ENCODE measurements around the gene MEGF8. TPM values are rescaled to one million over a fixed set of nuclear protein-coding genes. Genes with fewer than 3 reads are reported as not detected.

Gene MEGF8
- total and polyA plus RNA-seq, 10 of the 15 experiments (the other 5 are each of a cell fraction or from before 2014, with no cell fraction given), result 0.43 to 12.8 (median 2.7) TPM

- TF ChIP-seq, protein P1, sequence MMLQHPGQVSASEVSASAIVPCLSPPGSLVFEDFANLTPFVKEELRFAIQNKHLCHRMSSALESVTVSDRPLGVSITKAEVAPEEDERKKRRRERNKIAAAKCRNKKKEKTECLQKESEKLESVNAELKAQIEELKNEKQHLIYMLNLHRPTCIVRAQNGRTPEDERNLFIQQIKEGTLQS (IDR thresholded peaks at IDR 0.05; ENCODE audit: borderline replicate concordance, extremely low read depth, low read depth, low read length), result no peak
- TF ChIP-seq IKZF1 (conservative IDR thresholded peaks at IDR 0.05) (no peak), RELA (IDR thresholded peaks at IDR 0.05; ENCODE audit: borderline replicate concordance, partially characterized antibody) (no peak), NFYB (IDR thresholded peaks at IDR 0.05; ENCODE audit: insufficient read depth, low read depth, low read length) (no peak), KDM1A (IDR thresholded peaks at IDR 0.05; ENCODE audit: borderline replicate concordance) (no peak), IRF4 (IDR thresholded peaks at IDR 0.05; ENCODE audit: low read depth, low read length) (no peak), RAD51 (IDR thresholded peaks at IDR 0.05) (no peak), EGR1 (IDR thresholded peaks at IDR 0.05; ENCODE audit: borderline replicate concordance in 1 of 2, low read depth in 2 of 2, low read length in 2 of 2) (no peak), RAD21 (IDR thresholded peaks at IDR 0.05; ENCODE audit: insufficient read depth, low read depth, low read length) (peak; percentile 45), EP300 (IDR thresholded peaks at IDR 0.05; ENCODE audit: borderline replicate concordance in 1 of 2, control insufficient read depth in 1 of 2, low read depth in 2 of 2, low read length in 2 of 2) (no peak), POLR2AphosphoS2 (IDR thresholded peaks at IDR 0.05; ENCODE audit: low read depth, low read length) (no peak), SMAD1 (IDR thresholded peaks at IDR 0.05; ENCODE audit: low read depth, partially characterized antibody) (no peak), EZH2 (IDR thresholded peaks at IDR 0.05; ENCODE audit: borderline replicate concordance, control insufficient read depth, low read depth, low read length) (no peak), ZBED1 (IDR thresholded peaks at IDR 0.05; ENCODE audit: borderline replicate concordance) (no peak), E2F4 (IDR thresholded peaks at IDR 0.05; ENCODE audit: low read depth, low read length) (no peak), FOXK2 (IDR thresholded peaks at IDR 0.05) (peak; percentile 37; the same call in 1 of the 2 replicates), MTA3 (IDR thresholded peaks at IDR 0.05; ENCODE audit: borderline replicate concordance, low read length) (no peak), STAT1 (conservative IDR thresholded peaks at IDR 0.05) (no peak), PML (IDR thresholded peaks at IDR 0.05; ENCODE audit: low read length) (no peak), HDAC2 (IDR thresholded peaks at IDR 0.05) (no peak), SP1 (IDR thresholded peaks at IDR 0.05; ENCODE audit: low read depth, low read length) (no peak), ZNF384 (IDR thresholded peaks at IDR 0.05; ENCODE audit: borderline replicate concordance, low read depth, low read length) (no peak), PAX8 (IDR thresholded peaks at IDR 0.05) (no peak), TAF1 (IDR thresholded peaks at IDR 0.05; ENCODE audit: borderline replicate concordance, low read depth, low read length) (no peak), STAT3 (IDR thresholded peaks at IDR 0.05; ENCODE audit: low read depth, low read length) (no peak), SMARCA5 (IDR thresholded peaks at IDR 0.05) (peak; percentile 96), ZNF274 (IDR thresholded peaks at IDR 0.05; ENCODE audit: insufficient read depth, insufficient read length) (no peak), ESRRA (IDR thresholded peaks at IDR 0.05; ENCODE audit: low read length) (peak; percentile 94; the same call in 1 of the 2 replicates), NRF1 (conservative IDR thresholded peaks at IDR 0.05; ENCODE audit: low read depth, low read length) (no peak), SMC3 (IDR thresholded peaks at IDR 0.05; ENCODE audit: borderline replicate concordance, low read length) (peak; percentile 76), TCF7 (IDR thresholded peaks at IDR 0.05; ENCODE audit: borderline replicate concordance) (no peak)
- TF ChIP-seq, protein P2, sequence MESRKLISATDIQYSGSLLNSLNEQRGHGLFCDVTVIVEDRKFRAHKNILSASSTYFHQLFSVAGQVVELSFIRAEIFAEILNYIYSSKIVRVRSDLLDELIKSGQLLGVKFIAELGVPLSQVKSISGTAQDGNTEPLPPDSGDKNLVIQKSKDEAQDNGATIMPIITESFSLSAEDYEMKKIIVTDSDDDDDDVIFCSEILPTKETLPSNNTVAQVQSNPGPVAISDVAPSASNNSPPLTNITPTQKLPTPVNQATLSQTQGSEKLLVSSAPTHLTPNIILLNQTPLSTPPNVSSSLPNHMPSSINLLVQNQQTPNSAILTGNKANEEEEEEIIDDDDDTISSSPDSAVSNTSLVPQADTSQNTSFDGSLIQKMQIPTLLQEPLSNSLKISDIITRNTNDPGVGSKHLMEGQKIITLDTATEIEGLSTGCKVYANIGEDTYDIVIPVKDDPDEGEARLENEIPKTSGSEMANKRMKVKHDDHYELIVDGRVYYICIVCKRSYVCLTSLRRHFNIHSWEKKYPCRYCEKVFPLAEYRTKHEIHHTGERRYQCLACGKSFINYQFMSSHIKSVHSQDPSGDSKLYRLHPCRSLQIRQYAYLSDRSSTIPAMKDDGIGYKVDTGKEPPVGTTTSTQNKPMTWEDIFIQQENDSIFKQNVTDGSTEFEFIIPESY (IDR thresholded peaks at IDR 0.05), result no peak
Measured at GRCh38 chr19:42420055-42420544, 94.7 kb downstream of the MEGF8 start (continued).

Measured in GM12878 (cell line).